ENCODE measurements around the gene KCNJ5. TPM values are rescaled to one million over a fixed set of nuclear protein-coding genes. Genes with fewer than 3 reads are reported as not detected.

The KCNJ5 gene
- total RNA-seq, 2 experiments from 2014 or later, result not detected

GRCh38 chr11:128949791-128950454 lies 58.8 kb downstream of the KCNJ5 start:
- CTCF ChIA-PET, result interaction anchor here (2.0 to 4.8 kb wide), 2 partner anchors 9 to 65 kb away, joined by 4 to 25 read pairs; no protein-coding TSS in a partner anchor

GRCh38 chr11:128953151-128953550 lies 62.0 kb downstream of the KCNJ5 start:
- POLR2A ChIA-PET, result no interaction called here
- no peaks in the 10 kb centered on the region for H3K9me3 Mint-ChIP-seq
- CTCF ChIA-PET, result interaction anchor here (7.6 kb wide), 1 partner anchor 66 kb away, joined by 164 read pairs; no protein-coding TSS in a partner anchor

More at GRCh38 chr11:128949791-128950454, 58.8 kb downstream of the KCNJ5 start:
- no peaks in the 10 kb centered on the region for H3K4me1 Mint-ChIP-seq
- DNase-seq, result no peak
- H3K27me3 Mint-ChIP-seq, result peaks cover 32% of the 10 kb centered on the region
- H3K9me3 Mint-ChIP-seq, result no peaks in the 10 kb centered on the region
- no peak overlapping the region for H3K27ac Mint-ChIP-seq
- POLR2A ChIA-PET, result no interaction called here
- no peaks in the 10 kb centered on the region for H3K36me3 Mint-ChIP-seq (ENCODE audit: low read depth)
- no peak overlapping the region for H3K4me3 Mint-ChIP-seq

GRCh38 chr11:128955636-128956035 lies 64.5 kb downstream of the KCNJ5 start:
- no peak for DNase-seq
- Mint-ChIP-seq H3K27me3 (peaks cover 39% of the 10 kb centered on the region), H3K36me3 (ENCODE audit: low read depth) (no peaks in the 10 kb centered on the region), H3K9me3 (no peaks in the 10 kb centered on the region), H3K4me1 (peaks cover 3% of the 10 kb centered on the region), H3K27ac (no peak overlapping the region), H3K4me3 (no peak overlapping the region)
- POLR2A ChIA-PET, result interaction anchor here (1.5 kb wide), 1 partner anchor 71 kb away, joined by 10 read pairs; no protein-coding TSS in a partner anchor
- CTCF ChIA-PET, result interaction anchor here (0.7 to 7.6 kb wide), 11 partner anchors 16 to 798 kb away, joined by 3 to 164 read pairs (median 5); no protein-coding TSS in a partner anchor

More at GRCh38 chr11:128953151-128953550, 62.0 kb downstream of the KCNJ5 start:
- H3K36me3 Mint-ChIP-seq (ENCODE audit: low read depth), result no peaks in the 10 kb centered on the region
- H3K27me3 Mint-ChIP-seq, result peaks cover 40% of the 10 kb centered on the region
- DNase-seq, result no peak
- H3K27ac Mint-ChIP-seq, result no peak overlapping the region
- H3K4me1 Mint-ChIP-seq, result peaks cover 3% of the 10 kb centered on the region
- no peak overlapping the region for H3K4me3 Mint-ChIP-seq

GRCh38 chr11:128956401-128957201 lies 65.4 kb downstream of the KCNJ5 start:
- Mint-ChIP-seq H3K4me1 (peaks cover 3% of the 10 kb centered on the region), H3K4me3 (no peak overlapping the region), H3K36me3 (ENCODE audit: low read depth) (no peaks in the 10 kb centered on the region), H3K27me3 (peaks cover 39% of the 10 kb centered on the region), H3K9me3 (no peaks in the 10 kb centered on the region), H3K27ac (no peak overlapping the region)
- no peak for DNase-seq
- ChIA-PET POLR2A (interaction anchor here (1.5 kb wide), 1 partner anchor 72 kb away, joined by 10 read pairs; no protein-coding TSS in a partner anchor), CTCF (interaction anchor here (0.7 to 7.6 kb wide), 17 partner anchors 9 to 799 kb away, joined by 3 to 164 read pairs (median 5); no protein-coding TSS in a partner anchor)

- no peaks in the 10 kb centered on the region for H3K9me3 Mint-ChIP-seq
- POLR2A ChIA-PET, result interaction anchor here (1.5 kb wide), 1 partner anchor 72 kb away, joined by 10 read pairs; no protein-coding TSS in a partner anchor
Observed at GRCh38 chr11:128957202-128957482, 66.0 kb downstream of the KCNJ5 start.

GRCh38 chr11:128961645-128962044 lies 70.5 kb downstream of the KCNJ5 start:
- ChIA-PET CTCF (interaction anchor here (1.4 to 2.1 kb wide), 2 partner anchors 13 to 77 kb away, joined by 4 to 9 read pairs; no protein-coding TSS in a partner anchor), POLR2A (no interaction called here)
- DNase-seq, result no peak
- Mint-ChIP-seq H3K36me3 (ENCODE audit: low read depth) (peaks cover 2% of the 10 kb centered on the region), H3K27me3 (peaks cover 12% of the 10 kb centered on the region), H3K9me3 (no peaks in the 10 kb centered on the region), H3K27ac (no peak overlapping the region), H3K4me1 (peaks cover 43% of the 10 kb centered on the region), H3K4me3 (no peak overlapping the region)

More at GRCh38 chr11:128957202-128957482, 66.0 kb downstream of the KCNJ5 start:
- Mint-ChIP-seq H3K4me1 (peaks cover 7% of the 10 kb centered on the region), H3K4me3 (no peak overlapping the region), H3K27me3 (peaks cover 39% of the 10 kb centered on the region), H3K36me3 (ENCODE audit: low read depth) (no peaks in the 10 kb centered on the region), H3K27ac (no peak overlapping the region)
- no peak for DNase-seq
- CTCF ChIA-PET, result interaction anchor here (0.8 to 7.6 kb wide), 11 partner anchors 9 to 800 kb away, joined by 3 to 164 read pairs (median 5); no protein-coding TSS in a partner anchor

GRCh38 chr11:128962896-128963295 lies 71.7 kb downstream of the KCNJ5 start:
- Mint-ChIP-seq H3K9me3 (no peaks in the 10 kb centered on the region), H3K36me3 (ENCODE audit: low read depth) (peaks cover 2% of the 10 kb centered on the region), H3K4me1 (peaks cover 45% of the 10 kb centered on the region), H3K27me3 (peaks cover 10% of the 10 kb centered on the region), H3K27ac (peak overlapping the region; percentile 76), H3K4me3 (no peak overlapping the region)
- no peak for DNase-seq
- ChIA-PET POLR2A (interaction anchor here (0.9 to 1.2 kb wide), 2 partner anchors 8 to 11 kb away, joined by 3 read pairs; no protein-coding TSS in a partner anchor), CTCF (interaction anchor here (0.9 to 2.1 kb wide), 4 partner anchors 9 to 78 kb away, joined by 4 to 9 read pairs (median 4); no protein-coding TSS in a partner anchor)

GRCh38 chr11:128963744-128964325 lies 72.7 kb downstream of the KCNJ5 start:
- peaks cover 2% of the 10 kb centered on the region for H3K36me3 Mint-ChIP-seq (ENCODE audit: low read depth)
- H3K27ac Mint-ChIP-seq, result peak overlapping the region; percentile 76
- no peak overlapping the region for H3K4me3 Mint-ChIP-seq
- CTCF ChIA-PET, result interaction anchor here (0.9 to 1.7 kb wide), 3 partner anchors 8 to 806 kb away, joined by 3 to 5 read pairs (median 4); no protein-coding TSS in a partner anchor
- peaks cover 45% of the 10 kb centered on the region for H3K4me1 Mint-ChIP-seq
- no peak for DNase-seq
- H3K27me3 Mint-ChIP-seq, result peaks cover 5% of the 10 kb centered on the region
- H3K9me3 Mint-ChIP-seq, result no peaks in the 10 kb centered on the region
- POLR2A ChIA-PET, result no interaction called here

- DNase-seq, result no peak
- peaks cover 3% of the 10 kb centered on the region for H3K27me3 Mint-ChIP-seq
- peaks cover 2% of the 10 kb centered on the region for H3K36me3 Mint-ChIP-seq (ENCODE audit: low read depth)
- no peaks in the 10 kb centered on the region for H3K9me3 Mint-ChIP-seq
- H3K27ac Mint-ChIP-seq, result peak overlapping the region; percentile 76
- CTCF ChIA-PET, result interaction anchor here (1.1 kb wide), 2 partner anchors 79 to 806 kb away, joined by 3 to 8 read pairs; no protein-coding TSS in a partner anchor
- H3K4me3 Mint-ChIP-seq, result no peak overlapping the region
- peaks cover 45% of the 10 kb centered on the region for H3K4me1 Mint-ChIP-seq
- POLR2A ChIA-PET, result no interaction called here
Observed at GRCh38 chr11:128964463-128964930, 73.3 kb downstream of the KCNJ5 start.

GRCh38 chr11:128965485-128965884 lies 74.3 kb downstream of the KCNJ5 start:
- ChIA-PET CTCF (no interaction called here), POLR2A (no interaction called here)
- Mint-ChIP-seq H3K9me3 (no peaks in the 10 kb centered on the region), H3K36me3 (ENCODE audit: low read depth) (peaks cover 9% of the 10 kb centered on the region), H3K4me1 (peaks cover 53% of the 10 kb centered on the region), H3K27ac (peak overlapping the region; percentile 44), H3K4me3 (no peak overlapping the region), H3K27me3 (peaks cover 3% of the 10 kb centered on the region)
- no peak for DNase-seq

GRCh38 chr11:128967578-128967977 lies 76.4 kb downstream of the KCNJ5 start:
- no peak overlapping the region for H3K27ac Mint-ChIP-seq
- H3K27me3 Mint-ChIP-seq, result no peaks in the 10 kb centered on the region
- no peak overlapping the region for H3K4me3 Mint-ChIP-seq
- ChIA-PET POLR2A (no interaction called here), CTCF (no interaction called here)
- peaks cover 12% of the 10 kb centered on the region for H3K36me3 Mint-ChIP-seq (ENCODE audit: low read depth)
- no peaks in the 10 kb centered on the region for H3K9me3 Mint-ChIP-seq
- peaks cover 57% of the 10 kb centered on the region for H3K4me1 Mint-ChIP-seq
- DNase-seq, result no peak

- H3K27ac Mint-ChIP-seq, result no peak overlapping the region
- H3K4me3 Mint-ChIP-seq, result no peak overlapping the region
- ChIA-PET POLR2A (no interaction called here), CTCF (no interaction called here)
- DNase-seq, result no peak
- H3K4me1 Mint-ChIP-seq, result peaks cover 43% of the 10 kb centered on the region
- H3K36me3 Mint-ChIP-seq (ENCODE audit: low read depth), result peaks cover 11% of the 10 kb centered on the region
- no peaks in the 10 kb centered on the region for H3K27me3 Mint-ChIP-seq
- H3K9me3 Mint-ChIP-seq, result no peaks in the 10 kb centered on the region
Observed at GRCh38 chr11:128968916-128969315, 77.8 kb downstream of the KCNJ5 start.

All from activated CD4-positive, alpha-beta memory T cell treated with anti-CD3 and anti-CD28 coated beads, Interleukin-2, amount 10 ng/mL, durations not matched to agents 7 days and 5 days (primary cell).